Kidney (tissue), 14 donors: ENCODE results near the gene NDUFV1. TPM values are rescaled to one million over a fixed set of nuclear protein-coding genes. Genes with fewer than 3 reads are reported as not detected.

Source experiments
- DNase-seq, 5 donors: peaks; one replicate each; pipeline ENCODE4 v3.0.0-alpha.2; 2013 to 2020
- FAIRE-seq: peaks from 2 replicates; lab custom pipeline; 2012; peaks lifted over from hg19 to GRCh38; lab: Jason Lieb, UNC
- H3K27ac ChIP-seq, 2 donors: one replicate each; pipeline ENCODE4 v1.7.0; 2013; ENCODE audit warnings: low read depth in 2 of 2, low read length in 2 of 2, inconsistent platforms in 1 of 2
- H3K27me3 ChIP-seq: one replicate; pipeline ENCODE4 v1.7.1; 2013; ENCODE audit warnings: low read length, inconsistent platforms; ENCODE audit not compliant: control insufficient read depth, insufficient read depth
- H3K36me3 ChIP-seq, 3 donors: one replicate each; pipeline versions ENCODE4 v1.7.0 to v1.7.1; 2013; ENCODE audit warnings: low read length in 3 of 3, control low read depth in 1 of 3, inconsistent platforms in 1 of 3; ENCODE audit not compliant: insufficient read depth in 3 of 3, control insufficient read depth in 2 of 3
- H3K4me1 ChIP-seq, 3 donors: one replicate each; pipeline versions ENCODE4 v1.7.0 to v1.7.1; 2013; ENCODE audit warnings: low read length in 3 of 3, inconsistent platforms in 1 of 3, low read depth in 1 of 3; ENCODE audit not compliant: control insufficient read depth in 2 of 3, insufficient read depth in 2 of 3
- H3K4me3 ChIP-seq, 3 donors: one replicate each; pipeline versions ENCODE4 v1.7.0 to v1.8.1; 2013; ENCODE audit warnings: low read length in 3 of 3, control low read depth in 1 of 3, inconsistent platforms in 1 of 3
- H3K9ac ChIP-seq, 3 donors: one replicate each; pipeline versions ENCODE4 v1.7.0 to v1.7.1; 2013; ENCODE audit warnings: low read length in 3 of 3, control low read depth in 1 of 3, inconsistent platforms in 1 of 3
- H3K9me3 ChIP-seq, 3 donors: one replicate each; pipeline versions ENCODE4 v1.7.0 to v1.7.1; 2013; ENCODE audit warnings: low read length in 3 of 3, control low read depth in 1 of 3, inconsistent platforms in 1 of 3; ENCODE audit not compliant: control insufficient read depth in 2 of 3, insufficient read depth in 1 of 3
- CTCF ChIP-seq: IDR thresholded peaks from 3 replicates; pipeline ENCODE4 v1.5.1; 2012; ENCODE audit warnings: mild to moderate bottlenecking, moderate library complexity, borderline replicate concordance; ENCODE audit not compliant: insufficient read depth; ENCODE audit errors: extremely low read depth
- intact Hi-C: fragments of 100-400 bp; cut with DNase I; formaldehyde crosslinking; loops from one replicate; pipeline ENCODE4 v1.11.1; 2022
- polyA plus RNA-seq: library from polyadenylated mRNA; stranded (reverse); fragments of 350-450 nt; fragmentation: Illumina TruSeq; extraction: RNeasy Lipid Tissue Mini Kit (QIAGEN cat#74804); gene quantifications from one replicate; pipeline ENCODE4 v1.2.3, GENCODE V29; 2014; ENCODE audit warnings: low read depth, low replicate concordance; ENCODE audit not compliant: insufficient read depth
- total RNA-seq: library from RNA; stranded (reverse); fragmentation: NEBNext Ultra II Directional; extraction: Animal tissue kit (Norgen Biotek cat#: 25700); gene quantifications from one replicate; pipeline ENCODE4 v1.2.1, GENCODE V29; 2021
- donor health status: control.
- donor health status: control.
- donor health status: control.
- donor health status: control.
- donor health status: control.
- donor health status: DM: yes; HTN: yes; CAD: no.
- donor health status: Normal renal cell carcinoma (clear cell type).

The NDUFV1 gene
- total and polyA plus RNA-seq, 2 donors from 2014 or later, result 191 to 395 TPM

GRCh38 chr11:67628710-67629385, 22.1 kb downstream of the NDUFV1 start:
- Histone ChIP-seq H3K4me3 (peak overlapping the region in 1 of 3 donors; percentile 70), H3K27ac (no peak overlapping the region)
- intact Hi-C loops, result no loop called here

GRCh38 chr11:67629386-67630227, 22.9 kb downstream of the NDUFV1 start, which contains the start of gene NUDT8:
TSS of gene NUDT8 (minus strand) at chr11:67629937. CDS start at chr11:67629911, 26 bp downstream.
- Histone ChIP-seq H3K9me3 (no peaks in the 10 kb centered on the region), H3K4me3 (peak within 1 kb of the TSS; percentile 56 to 71 (median 65)), H3K36me3 (no peaks in the 10 kb centered on the region), H3K9ac (peak within 1 kb of the TSS; percentile 44 to 75 (median 50)), H3K27ac (peak within 1 kb of the TSS; percentile 89 to 93), H3K4me1 (peaks cover 0 to 21% (median 6%) of the 10 kb centered on the region in 3 donors), H3K27me3 (no peaks in the 10 kb centered on the region)
- peak; percentile 76 for TF ChIP-seq CTCF
- no peak for FAIRE-seq
- intact Hi-C loops, result no loop called here
- DNase-seq, result peak; percentile 71 to 95 (median 90)

More at GRCh38 chr11:67628710-67629385, 22.1 kb downstream of the NDUFV1 start:
- Histone ChIP-seq H3K36me3 (no peaks in the 10 kb centered on the region), H3K4me1 (peaks cover 0 to 21% (median 6%) of the 10 kb centered on the region in 3 donors), H3K27me3 (no peaks in the 10 kb centered on the region), H3K9me3 (no peaks in the 10 kb centered on the region), H3K9ac (no peak overlapping the region)
- no peak for TF ChIP-seq CTCF
- DNase-seq (peak in 1 of 5 donors; percentile 9), FAIRE-seq (no peak)

GRCh38 chr11:67630228-67630942, 23.6 kb downstream of the NDUFV1 start:
- intact Hi-C loops, result no loop called here
- FAIRE-seq, result no peak
- Histone ChIP-seq H3K27ac (peak overlapping the region; percentile 81 to 93), H3K4me3 (peak overlapping the region; percentile 56 to 71 (median 65)), H3K36me3 (no peaks in the 10 kb centered on the region), H3K4me1 (peaks cover 0 to 21% (median 6%) of the 10 kb centered on the region in 3 donors), H3K9ac (peak overlapping the region; percentile 44 to 75 (median 50)), H3K9me3 (no peaks in the 10 kb centered on the region), H3K27me3 (no peaks in the 10 kb centered on the region)
- peak; percentile 57 for TF ChIP-seq CTCF
- peak; percentile 98 to 100 (median 100) for DNase-seq
